PFSK-1 (cell line): ENCODE results near the gene IKZF1.

ENCODE experiments used
- POLR2AphosphoS5 ChIP-seq: IDR thresholded peaks from 2 replicates; pipeline ENCODE4 v1.6.1; 2012; ENCODE audit warnings: low read depth, mild to moderate bottlenecking, control low read depth, low read length, moderate library complexity
- REST ChIP-seq, 2 experiments: IDR thresholded peaks; 2 replicates each; pipeline versions ENCODE4 v1.6.1 to v1.8.0; 2011 to 2012; ENCODE audit warnings: low read depth in 2 of 2, low read length in 2 of 2, control low read depth in 1 of 2, inconsistent platforms in 1 of 2, mild to moderate bottlenecking in 1 of 2, moderate library complexity in 1 of 2; ENCODE audit not compliant: insufficient read depth in 1 of 2
- SIN3A ChIP-seq: IDR thresholded peaks from 2 replicates; pipeline ENCODE4 v1.6.1; 2012; ENCODE audit warnings: mild to moderate bottlenecking, low read length, moderate library complexity, borderline replicate concordance; ENCODE audit not compliant: insufficient read depth
- TAF1 ChIP-seq: IDR thresholded peaks from 2 replicates; pipeline ENCODE4 v1.6.1; 2012; ENCODE audit warnings: low read length, control low read depth, borderline replicate concordance; ENCODE audit not compliant: insufficient read depth

- no peak for TF ChIP-seq POLR2AphosphoS5
- TF ChIP-seq TAF1 = no peak
- TF ChIP-seq SIN3A = no peak
- no peak for TF ChIP-seq REST (IDR thresholded peaks at IDR 0.05; ENCODE audit: insufficient read depth in 1 of 2, low read depth in 2 of 2, low read length in 2 of 2)
Observed at GRCh38 chr7:50367570-50367969, 63.1 kb downstream of the IKZF1 start.
